WTC11 (cell line): ENCODE measurements around the gene P3H3. TPM values are rescaled to one million over a fixed set of nuclear protein-coding genes. Genes with fewer than 3 reads are reported as not detected.

Source experiments
- ATAC-seq: fragments of 200-7000 bp; cut with Tn5 transposase; 2 replicates; pipeline ENCODE4 v1.10.0; 2021; ENCODE audit warnings: mild to moderate bottlenecking, moderate library complexity
- CTCF ChIA-PET: fragments of 300-600 bp; sonication (Branson Sonifier 250); formaldehyde crosslinking; loops from one replicate; lab custom pipeline; 2021; ENCODE audit warnings: antibody characterized with exemption; lab: Charles Lee
- POLR2A ChIA-PET: fragments of 350-600 bp; sonication (Branson Sonifier 250); formaldehyde crosslinking; loops from one replicate; lab custom pipeline; 2021; ENCODE audit warnings: antibody characterized with exemption; lab: Charles Lee
- DNase-seq: peaks from one replicate; pipeline ENCODE4 v3.0.0; 2021; ENCODE audit warnings: low spot score
- H3K27ac Mint-ChIP-seq: 2 replicates; pipeline ENCODE4 v1.8.0; 2021; ENCODE audit warnings: mixed read lengths
- H3K27me3 Mint-ChIP-seq: 2 replicates; pipeline ENCODE4 v1.8.0; 2021; ENCODE audit warnings: low read depth, mild to moderate bottlenecking, moderate library complexity, mixed read lengths
- H3K36me3 Mint-ChIP-seq: 2 replicates; pipeline ENCODE4 v1.8.0; 2021; ENCODE audit warnings: mixed read lengths
- H3K4me1 Mint-ChIP-seq: 2 replicates; pipeline ENCODE4 v1.8.0; 2022; ENCODE audit warnings: mixed read lengths
- H3K4me3 Mint-ChIP-seq: 2 replicates; pipeline ENCODE4 v1.8.0; 2021; ENCODE audit warnings: mild to moderate bottlenecking, moderate library complexity, mixed read lengths
- H3K9me3 Mint-ChIP-seq: 2 replicates; pipeline ENCODE4 v1.8.0; 2021; ENCODE audit warnings: mixed read lengths
- ARID4B ChIP-seq: sonication (generic); formaldehyde crosslinking; IDR thresholded peaks from 2 replicates; pipeline ENCODE4 v1.8.0; 2023; ENCODE audit warnings: missing genetic modification reagents, mild to moderate bottlenecking, borderline replicate concordance
- CDX4 ChIP-seq: fragments of 250-450 bp; sonication (Bioruptor Pico); IDR thresholded peaks from 2 replicates; pipeline ENCODE4 v1.9.0; 2021; ENCODE audit warnings: moderate library complexity, mild to moderate bottlenecking, inconsistent platforms, borderline replicate concordance
- HMGXB4 ChIP-seq: sonication (generic); formaldehyde crosslinking; IDR thresholded peaks from 2 replicates; pipeline ENCODE4 v1.8.1; 2023; ENCODE audit warnings: mild to moderate bottlenecking, moderate library complexity, missing genetic modification reagents
- MAX ChIP-seq: sonication (generic); formaldehyde crosslinking; IDR thresholded peaks from 2 replicates; pipeline ENCODE4 v1.8.0; 2022; ENCODE audit warnings: mild to moderate bottlenecking, missing genetic modification reagents
- MLX ChIP-seq: sonication (generic); formaldehyde crosslinking; IDR thresholded peaks from 2 replicates; pipeline ENCODE4 v1.8.1; 2023; ENCODE audit warnings: mild to moderate bottlenecking, missing genetic modification reagents, moderate library complexity
- NFE2L1 ChIP-seq: sonication (generic); formaldehyde crosslinking; IDR thresholded peaks from 2 replicates; pipeline ENCODE4 v1.8.1; 2023; ENCODE audit warnings: missing genetic modification reagents
- NR2C2 ChIP-seq: sonication (generic); formaldehyde crosslinking; IDR thresholded peaks from 2 replicates; pipeline ENCODE4 v1.8.0; 2022; ENCODE audit warnings: mild to moderate bottlenecking, missing genetic modification reagents
- PRRX2 ChIP-seq: fragments of 250-450 bp; sonication (Bioruptor Pico); IDR thresholded peaks from 2 replicates; pipeline ENCODE4 v1.8.0; 2021; ENCODE audit warnings: mild to moderate bottlenecking
- RORB ChIP-seq: fragments of 250-450 bp; sonication (Bioruptor Pico); IDR thresholded peaks from 2 replicates; pipeline ENCODE4 v1.9.0; 2021; ENCODE audit warnings: mild to moderate bottlenecking
- SOX15 ChIP-seq: fragments of 250-450 bp; sonication (Bioruptor Pico); IDR thresholded peaks from 2 replicates; pipeline ENCODE4 v1.9.0; 2021; ENCODE audit warnings: mild to moderate bottlenecking
- SP1 ChIP-seq: sonication (generic); formaldehyde crosslinking; conservative IDR thresholded peaks from 2 replicates; pipeline ENCODE4 v1.8.1; 2022; ENCODE audit warnings: missing genetic modification reagents
- TEAD4 ChIP-seq: sonication (generic); formaldehyde crosslinking; IDR thresholded peaks from 2 replicates; pipeline ENCODE4 v1.8.0; 2022; ENCODE audit warnings: mild to moderate bottlenecking, missing genetic modification reagents
- TP53 ChIP-seq: sonication (generic); formaldehyde crosslinking; IDR thresholded peaks from 2 replicates; pipeline ENCODE4 v1.8.1; 2023; ENCODE audit warnings: mild to moderate bottlenecking, missing genetic modification reagents
- ZNF263 ChIP-seq: sonication (generic); formaldehyde crosslinking; IDR thresholded peaks from 2 replicates; pipeline ENCODE4 v1.8.1; 2022; ENCODE audit warnings: low read depth, mild to moderate bottlenecking, moderate library complexity, missing genetic modification reagents
- ZNF416 ChIP-seq: fragments of 250-450 bp; sonication (Bioruptor Pico); IDR thresholded peaks from 2 replicates; pipeline ENCODE4 v1.9.0; 2021; ENCODE audit warnings: mild to moderate bottlenecking, inconsistent platforms
- ZSCAN18 ChIP-seq: fragments of 250-450 bp; sonication (Bioruptor Pico); IDR thresholded peaks from 2 replicates; pipeline ENCODE4 v2.1.2; 2022; ENCODE audit warnings: mild to moderate bottlenecking, moderate library complexity
- total RNA-seq: library from RNA; stranded (reverse); gene quantifications from 3 replicates; pipeline ENCODE4 v1.2.3, GENCODE V29; 2021
- TF ChIP-seq, protein P1 (sequence below): sonication (generic); formaldehyde crosslinking; IDR thresholded peaks from 2 replicates; pipeline ENCODE4 v1.8.0; 2022; ENCODE audit warnings: mild to moderate bottlenecking, missing genetic modification reagents
- TF ChIP-seq, protein P2 (sequence below): sonication (generic); formaldehyde crosslinking; IDR thresholded peaks from 2 replicates; pipeline ENCODE4 v1.8.1; 2023; ENCODE audit warnings: mild to moderate bottlenecking, missing genetic modification reagents, borderline replicate concordance

The P3H3 gene
- total RNA-seq, 1 experiment from 2014 or later, result 50.7 TPM

DNA sequence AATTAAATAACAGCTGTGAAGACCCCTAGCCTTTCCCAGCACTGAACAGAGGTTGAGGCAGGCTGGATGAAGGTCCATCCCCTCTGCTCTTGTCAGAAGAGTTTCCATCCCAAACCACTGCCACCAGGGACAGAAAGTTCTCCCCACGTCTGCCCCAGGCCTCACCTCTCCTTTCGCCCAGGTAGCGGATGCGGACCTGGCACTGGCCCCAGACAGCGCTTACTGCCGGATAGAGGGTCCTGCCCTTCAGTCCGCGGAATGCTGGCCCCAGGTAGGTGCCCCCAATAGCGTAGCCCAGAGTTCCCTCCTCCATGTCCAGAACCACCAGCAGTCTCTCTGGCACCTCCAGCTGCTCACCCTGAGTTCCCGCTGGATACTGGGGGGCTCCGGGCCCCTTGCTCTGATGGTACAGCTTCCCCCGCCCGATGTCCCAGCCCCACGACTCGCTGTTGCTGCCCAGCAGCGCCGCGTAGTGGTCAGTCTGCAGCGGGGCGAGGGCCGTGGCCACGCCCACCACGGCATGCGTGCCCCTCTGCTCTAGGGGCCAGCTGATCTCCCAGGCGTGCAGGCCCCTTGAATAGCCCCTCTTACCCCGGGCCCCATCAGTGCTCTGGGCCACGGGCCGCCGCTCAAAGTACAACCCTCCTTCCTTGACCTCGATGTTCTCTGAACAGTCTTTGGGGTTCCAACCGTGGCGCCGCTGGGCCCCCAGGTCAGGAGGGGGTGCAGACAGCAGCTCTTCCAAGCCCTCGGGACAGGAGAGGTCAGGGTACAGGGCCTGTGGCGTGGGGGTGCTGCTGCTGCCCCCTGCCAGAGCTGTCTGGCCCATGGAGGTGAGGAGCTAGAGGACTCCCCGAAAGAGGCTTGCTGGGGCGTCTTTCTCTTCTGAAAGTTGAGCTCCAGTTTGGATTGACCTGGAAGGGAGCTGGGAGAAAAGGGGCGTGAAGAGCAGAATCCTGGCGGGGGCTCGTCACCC, 44.2 kb downstream of the P3H3 start:
- H3K36me3 Mint-ChIP-seq, result peaks cover 44% of the 10 kb centered on the region
- peak overlapping the region; percentile 96 for H3K27ac Mint-ChIP-seq
- H3K4me1 Mint-ChIP-seq, result peaks cover 44% of the 10 kb centered on the region
- no peaks in the 10 kb centered on the region for H3K27me3 Mint-ChIP-seq
- H3K4me3 Mint-ChIP-seq, result peak overlapping the region; percentile 89
- ChIA-PET POLR2A (interaction anchor here (0.5 to 3.3 kb wide), 25 partner anchors 9 to 252 kb away, joined by 3 to 38 read pairs (median 5); partner anchors contain the start of genes C12orf57, CDCA3, COPS7A and LRRC23), CTCF (interaction anchor here (0.6 to 8.5 kb wide), 59 partner anchors 10 to 401 kb away, joined by 3 to 181 read pairs (median 5); partner anchors contain the start of genes C12orf57, C1RL, CDCA3 and COPS7A)
- peak; percentile 31 for ATAC-seq
- DNase-seq, result peak; percentile 95
- H3K9me3 Mint-ChIP-seq, result no peaks in the 10 kb centered on the region
- TF ChIP-seq TP53 (CRISPR knock-in tag) (peak; percentile 38; the same call in 1 of the 2 replicates), NR2C2 (CRISPR knock-in tag) (no peak), ARID4B (CRISPR knock-in tag) (peak; percentile 33; the same call in 1 of the 2 replicates), ZSCAN18 (CRISPR knock-in tag) (no peak), SOX15 (CRISPR knock-in tag) (no peak), TEAD4 (CRISPR knock-in tag) (0 out of 2 replicates have a peak, but pooled peaks have one; percentile 14), CDX4 (no peak), PRRX2 (CRISPR knock-in tag) (peak; percentile 15; the same call in 1 of the 2 replicates), MLX (0 out of 2 replicates have a peak, but pooled peaks have one; percentile 75), ZNF416 (0 out of 2 replicates have a peak, but pooled peaks have one; percentile 65), HMGXB4 (CRISPR knock-in tag) (peak; percentile 78), ZNF263 (CRISPR knock-in tag) (no peak), MAX (CRISPR knock-in tag) (peak; percentile 63; the same call in 1 of the 2 replicates), RORB (CRISPR knock-in tag) (no peak), SP1 (peak; percentile 99), NFE2L1 (CRISPR knock-in tag) (peak; percentile 40; the same call in 1 of the 2 replicates)
- TF ChIP-seq, protein P1, sequence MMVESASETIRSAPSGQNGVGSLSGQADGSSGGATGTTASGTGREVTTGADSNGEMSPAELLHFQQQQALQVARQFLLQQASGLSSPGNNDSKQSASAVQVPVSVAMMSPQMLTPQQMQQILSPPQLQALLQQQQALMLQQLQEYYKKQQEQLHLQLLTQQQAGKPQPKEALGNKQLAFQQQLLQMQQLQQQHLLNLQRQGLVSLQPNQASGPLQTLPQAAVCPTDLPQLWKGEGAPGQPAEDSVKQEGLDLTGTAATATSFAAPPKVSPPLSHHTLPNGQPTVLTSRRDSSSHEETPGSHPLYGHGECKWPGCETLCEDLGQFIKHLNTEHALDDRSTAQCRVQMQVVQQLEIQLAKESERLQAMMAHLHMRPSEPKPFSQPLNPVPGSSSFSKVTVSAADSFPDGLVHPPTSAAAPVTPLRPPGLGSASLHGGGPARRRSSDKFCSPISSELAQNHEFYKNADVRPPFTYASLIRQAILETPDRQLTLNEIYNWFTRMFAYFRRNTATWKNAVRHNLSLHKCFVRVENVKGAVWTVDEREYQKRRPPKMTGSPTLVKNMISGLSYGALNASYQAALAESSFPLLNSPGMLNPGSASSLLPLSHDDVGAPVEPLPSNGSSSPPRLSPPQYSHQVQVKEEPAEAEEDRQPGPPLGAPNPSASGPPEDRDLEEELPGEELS (CRISPR knock-in tag), result no peak
- TF ChIP-seq, protein P2, sequence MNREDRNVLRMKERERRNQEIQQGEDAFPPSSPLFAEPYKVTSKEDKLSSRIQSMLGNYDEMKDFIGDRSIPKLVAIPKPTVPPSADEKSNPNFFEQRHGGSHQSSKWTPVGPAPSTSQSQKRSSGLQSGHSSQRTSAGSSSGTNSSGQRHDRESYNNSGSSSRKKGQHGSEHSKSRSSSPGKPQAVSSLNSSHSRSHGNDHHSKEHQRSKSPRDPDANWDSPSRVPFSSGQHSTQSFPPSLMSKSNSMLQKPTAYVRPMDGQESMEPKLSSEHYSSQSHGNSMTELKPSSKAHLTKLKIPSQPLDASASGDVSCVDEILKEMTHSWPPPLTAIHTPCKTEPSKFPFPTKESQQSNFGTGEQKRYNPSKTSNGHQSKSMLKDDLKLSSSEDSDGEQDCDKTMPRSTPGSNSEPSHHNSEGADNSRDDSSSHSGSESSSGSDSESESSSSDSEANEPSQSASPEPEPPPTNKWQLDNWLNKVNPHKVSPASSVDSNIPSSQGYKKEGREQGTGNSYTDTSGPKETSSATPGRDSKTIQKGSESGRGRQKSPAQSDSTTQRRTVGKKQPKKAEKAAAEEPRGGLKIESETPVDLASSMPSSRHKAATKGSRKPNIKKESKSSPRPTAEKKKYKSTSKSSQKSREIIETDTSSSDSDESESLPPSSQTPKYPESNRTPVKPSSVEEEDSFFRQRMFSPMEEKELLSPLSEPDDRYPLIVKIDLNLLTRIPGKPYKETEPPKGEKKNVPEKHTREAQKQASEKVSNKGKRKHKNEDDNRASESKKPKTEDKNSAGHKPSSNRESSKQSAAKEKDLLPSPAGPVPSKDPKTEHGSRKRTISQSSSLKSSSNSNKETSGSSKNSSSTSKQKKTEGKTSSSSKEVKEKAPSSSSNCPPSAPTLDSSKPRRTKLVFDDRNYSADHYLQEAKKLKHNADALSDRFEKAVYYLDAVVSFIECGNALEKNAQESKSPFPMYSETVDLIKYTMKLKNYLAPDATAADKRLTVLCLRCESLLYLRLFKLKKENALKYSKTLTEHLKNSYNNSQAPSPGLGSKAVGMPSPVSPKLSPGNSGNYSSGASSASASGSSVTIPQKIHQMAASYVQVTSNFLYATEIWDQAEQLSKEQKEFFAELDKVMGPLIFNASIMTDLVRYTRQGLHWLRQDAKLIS (CRISPR knock-in tag), result 0 out of 2 replicates have a peak, but pooled peaks have one; percentile 26
